Bronchial epithelial cell (primary cell): Measurements from ENCODE around the gene WDR75. TPM values are rescaled to one million over a fixed set of nuclear protein-coding genes. Genes with fewer than 3 reads are reported as not detected.

ENCODE experiments used
- DNase-seq: peaks from one replicate; pipeline ENCODE4 v3.0.0-alpha.2; 2010; ENCODE audit warnings: low read depth
- FAIRE-seq: peaks from 2 replicates; lab custom pipeline; 2011; peaks lifted over from hg19 to GRCh38; lab: Jason Lieb, UNC
- H3K27me3 ChIP-seq: 2 replicates; pipeline ENCODE4 v1.5.1; 2011; ENCODE audit warnings: low read length; ENCODE audit not compliant: control insufficient read depth, insufficient read depth
- H3K36me3 ChIP-seq: 2 replicates; pipeline ENCODE4 v1.5.1; 2011; ENCODE audit warnings: low read length; ENCODE audit not compliant: control insufficient read depth, insufficient read depth
- H3K4me3 ChIP-seq: 2 replicates; pipeline ENCODE4 v1.5.1; 2011; ENCODE audit warnings: mild to moderate bottlenecking, low read depth, low read length, control low read depth
- CTCF ChIP-seq: IDR thresholded peaks from 2 replicates; pipeline ENCODE4 v1.5.1; 2011; ENCODE audit warnings: mild to moderate bottlenecking, moderate library complexity, low read length, control low read depth, inconsistent platforms; ENCODE audit not compliant: insufficient read depth, severe bottlenecking
- total RNA-seq: library from RNA; depleted of rRNA; stranded (reverse); fragments of >200 nt; gene quantifications from 2 replicates; pipeline ENCODE4 v1.2.1, GENCODE V29; 2014

The WDR75 gene
- total RNA-seq, 1 donor from 2014 or later: 41.1 TPM

GRCh38 chr2:189407281-189408209 is 33.7 kb upstream of the WDR75 start:
- Histone ChIP-seq H3K36me3 (no peaks in the 10 kb centered on the region), H3K27me3 (no peaks in the 10 kb centered on the region), H3K4me3 (no peak overlapping the region)
- DNase-seq (peak; percentile 75), FAIRE-seq (no peak)
- TF ChIP-seq CTCF: no peak

GRCh38 chr2:189408294-189408693 is 33.0 kb upstream of the WDR75 start:
- no peak for TF ChIP-seq CTCF
- FAIRE-seq (no peak), DNase-seq (peak; percentile 48)
- no peaks in the 10 kb centered on the region for H3K36me3 ChIP-seq
- no peaks in the 10 kb centered on the region for H3K27me3 ChIP-seq
- no peak overlapping the region for H3K4me3 ChIP-seq

GRCh38 chr2:189409131-189409530 is 32.1 kb upstream of the WDR75 start:
- Histone ChIP-seq H3K4me3 (no peak overlapping the region), H3K36me3 (no peaks in the 10 kb centered on the region), H3K27me3 (no peaks in the 10 kb centered on the region)
- FAIRE-seq: no peak
- DNase-seq: no peak
- TF ChIP-seq CTCF: no peak

GRCh38 chr2:189409647-189410046 is 31.6 kb upstream of the WDR75 start:
- no peak overlapping the region for H3K4me3 ChIP-seq
- DNase-seq (no peak), FAIRE-seq (no peak)
- no peaks in the 10 kb centered on the region for H3K36me3 ChIP-seq
- no peak for TF ChIP-seq CTCF
- no peaks in the 10 kb centered on the region for H3K27me3 ChIP-seq

GRCh38 chr2:189411860-189412259 is 29.4 kb upstream of the WDR75 start:
- no peak for TF ChIP-seq CTCF
- Histone ChIP-seq H3K27me3 (no peaks in the 10 kb centered on the region), H3K36me3 (no peaks in the 10 kb centered on the region), H3K4me3 (no peak overlapping the region)
- FAIRE-seq (no peak), DNase-seq (peak; percentile 58)
